ENCODE measurements around the gene NOP14.
A peak's percentile ranks its signal among the peaks of the same experiment; 100 is the strongest.

NOP14 gene

DNA sequence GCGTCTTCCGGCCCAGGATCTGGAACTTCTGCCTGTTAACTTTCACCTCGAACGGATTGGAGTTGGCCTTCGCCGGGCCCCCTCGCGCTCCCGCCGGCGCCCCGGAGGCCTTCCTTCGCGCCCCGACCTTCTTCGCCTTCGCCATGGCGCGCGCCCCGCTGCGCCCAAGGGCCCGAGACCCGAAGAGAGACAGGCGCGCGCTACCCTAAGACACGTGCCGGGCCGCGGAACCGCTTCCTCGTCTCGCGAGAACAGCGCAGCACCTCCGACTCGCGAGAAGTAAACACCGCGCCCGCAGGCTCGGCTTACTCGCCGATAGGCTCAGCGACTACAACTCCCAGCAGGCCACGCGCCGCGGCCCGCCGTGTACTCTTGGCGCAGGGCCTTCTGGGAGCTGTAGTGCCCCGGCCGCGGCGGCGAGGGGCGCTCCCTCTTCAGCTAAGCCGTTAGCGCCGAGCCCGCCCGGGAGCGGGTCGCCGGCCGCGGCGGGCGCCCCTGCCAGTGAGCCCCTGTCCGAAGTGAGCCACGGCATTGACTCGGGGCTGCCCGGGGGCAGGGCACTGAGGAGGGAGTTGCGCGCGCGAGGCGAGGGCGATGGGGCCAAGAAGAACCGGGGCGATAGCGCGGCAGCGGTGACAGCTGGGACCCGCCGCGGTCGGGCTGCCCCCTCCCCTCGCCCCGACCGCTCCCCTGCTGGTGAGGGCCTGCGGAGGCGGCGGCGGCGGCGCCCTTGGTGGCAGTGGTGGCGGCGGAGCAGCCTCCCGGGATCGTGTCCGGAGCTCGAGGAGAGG is at the start of gene NOP14, which contains the start of gene GRK4:
TSS of gene NOP14 (minus strand) at position 232 of the 791 bp plus-strand sequence. CDS start at position 145, 87 bp downstream.
TSS of gene GRK4 (plus strand) at position 397 of the 791 bp plus-strand sequence. CDS start 500 bp downstream, outside the sequence.
- TF ChIP-seq, protein P1, sequence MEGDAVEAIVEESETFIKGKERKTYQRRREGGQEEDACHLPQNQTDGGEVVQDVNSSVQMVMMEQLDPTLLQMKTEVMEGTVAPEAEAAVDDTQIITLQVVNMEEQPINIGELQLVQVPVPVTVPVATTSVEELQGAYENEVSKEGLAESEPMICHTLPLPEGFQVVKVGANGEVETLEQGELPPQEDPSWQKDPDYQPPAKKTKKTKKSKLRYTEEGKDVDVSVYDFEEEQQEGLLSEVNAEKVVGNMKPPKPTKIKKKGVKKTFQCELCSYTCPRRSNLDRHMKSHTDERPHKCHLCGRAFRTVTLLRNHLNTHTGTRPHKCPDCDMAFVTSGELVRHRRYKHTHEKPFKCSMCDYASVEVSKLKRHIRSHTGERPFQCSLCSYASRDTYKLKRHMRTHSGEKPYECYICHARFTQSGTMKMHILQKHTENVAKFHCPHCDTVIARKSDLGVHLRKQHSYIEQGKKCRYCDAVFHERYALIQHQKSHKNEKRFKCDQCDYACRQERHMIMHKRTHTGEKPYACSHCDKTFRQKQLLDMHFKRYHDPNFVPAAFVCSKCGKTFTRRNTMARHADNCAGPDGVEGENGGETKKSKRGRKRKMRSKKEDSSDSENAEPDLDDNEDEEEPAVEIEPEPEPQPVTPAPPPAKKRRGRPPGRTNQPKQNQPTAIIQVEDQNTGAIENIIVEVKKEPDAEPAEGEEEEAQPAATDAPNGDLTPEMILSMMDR (conservative IDR thresholded peaks at IDR 0.05; ENCODE audit: control insufficient read depth, insufficient read depth, low read depth, low read length): no peak
- peak; percentile 97 for DNase-seq (ENCODE audit: low read depth)
- H3K4me3 ChIP-seq (ENCODE audit: control insufficient read depth, low read depth, low read length): peak within 1 kb of the TSS; percentile 77

GRCh38 chr4:3011456-3012220 is 48.4 kb upstream of the NOP14 start:
- no peak overlapping the region for H3K4me3 ChIP-seq (ENCODE audit: control insufficient read depth, low read depth, low read length)
- TF ChIP-seq, protein P1 (conservative IDR thresholded peaks at IDR 0.05; ENCODE audit: control insufficient read depth, insufficient read depth, low read depth, low read length): no peak
- DNase-seq (ENCODE audit: low read depth): no peak

DNA sequence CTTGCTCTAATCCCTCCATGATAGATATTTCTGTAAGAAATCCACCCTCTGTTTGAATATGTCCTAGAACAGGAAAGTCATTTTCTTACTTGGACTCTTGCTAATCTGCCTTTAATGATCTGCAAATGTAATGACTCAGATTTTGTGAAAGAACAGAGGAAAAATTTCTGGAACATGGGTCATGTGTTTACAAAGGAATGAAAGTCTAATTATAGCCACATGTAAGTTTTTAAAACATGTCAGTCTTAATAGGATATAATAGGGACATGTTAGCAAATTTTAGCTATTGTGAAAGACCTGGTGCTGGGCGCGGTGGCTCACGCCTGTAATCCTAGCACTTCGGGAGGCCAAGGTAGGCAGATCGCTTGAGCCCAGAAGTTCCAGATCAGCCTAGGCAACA is 47.8 kb upstream of the NOP14 start:
- DNase-seq (ENCODE audit: low read depth): peak; percentile 91
- H3K4me3 ChIP-seq (ENCODE audit: control insufficient read depth, low read depth, low read length): no peak overlapping the region
- TF ChIP-seq, protein P1 (conservative IDR thresholded peaks at IDR 0.05; ENCODE audit: control insufficient read depth, insufficient read depth, low read depth, low read length): no peak

- peak; percentile 45 for DNase-seq (ENCODE audit: low read depth)
- TF ChIP-seq, protein P1 (conservative IDR thresholded peaks at IDR 0.05; ENCODE audit: control insufficient read depth, insufficient read depth, low read depth, low read length): no peak
- H3K4me3 ChIP-seq (ENCODE audit: control insufficient read depth, low read depth, low read length): no peak overlapping the region
Observed at GRCh38 chr4:3010577-3010976, 47.4 kb upstream of the NOP14 start.

GRCh38 chr4:3009422-3009821 is 46.2 kb upstream of the NOP14 start:
- no peak overlapping the region for H3K4me3 ChIP-seq (ENCODE audit: control insufficient read depth, low read depth, low read length)
- DNase-seq (ENCODE audit: low read depth): peak; percentile 65
- TF ChIP-seq, protein P1 (conservative IDR thresholded peaks at IDR 0.05; ENCODE audit: control insufficient read depth, insufficient read depth, low read depth, low read length): peak; percentile 43

DNA sequence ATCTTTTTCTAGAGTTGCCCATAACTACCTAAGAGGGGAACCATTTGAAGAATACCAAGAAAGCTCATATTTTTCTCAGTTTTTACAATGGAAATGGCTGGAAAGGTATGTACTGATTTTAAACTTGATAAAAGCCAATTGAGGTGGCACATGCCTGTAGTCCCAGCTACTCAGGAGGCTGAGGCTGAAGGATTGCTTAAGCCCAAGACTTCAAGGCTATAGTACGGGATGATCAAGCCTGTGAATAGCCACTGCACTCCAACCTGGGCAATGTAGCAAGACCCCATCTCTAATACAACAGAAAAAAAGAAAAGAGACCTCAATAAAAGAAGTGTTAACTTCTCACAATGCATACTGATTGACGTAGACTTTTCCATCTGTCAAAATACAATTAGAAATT is 44.5 kb upstream of the NOP14 start:
- no peak for DNase-seq (ENCODE audit: low read depth)
- no peak overlapping the region for H3K4me3 ChIP-seq (ENCODE audit: control insufficient read depth, low read depth, low read length)
- TF ChIP-seq, protein P1 (conservative IDR thresholded peaks at IDR 0.05; ENCODE audit: control insufficient read depth, insufficient read depth, low read depth, low read length): no peak

Measured in fibroblast of mammary gland (primary cell).